NCI-H1694 (cell line): Measurements from ENCODE around the gene VAMP5.
"Not testable (repeated sequence)": the region's sequence is repeated elsewhere in the genome, so short reads cannot be mapped to it uniquely, and the experiment has no call there.

Experiments
- DNase-seq: peaks from one replicate; lab custom pipeline; 2025; lab: John Stamatoyannopoulos, UW

VAMP5 gene

DNA sequence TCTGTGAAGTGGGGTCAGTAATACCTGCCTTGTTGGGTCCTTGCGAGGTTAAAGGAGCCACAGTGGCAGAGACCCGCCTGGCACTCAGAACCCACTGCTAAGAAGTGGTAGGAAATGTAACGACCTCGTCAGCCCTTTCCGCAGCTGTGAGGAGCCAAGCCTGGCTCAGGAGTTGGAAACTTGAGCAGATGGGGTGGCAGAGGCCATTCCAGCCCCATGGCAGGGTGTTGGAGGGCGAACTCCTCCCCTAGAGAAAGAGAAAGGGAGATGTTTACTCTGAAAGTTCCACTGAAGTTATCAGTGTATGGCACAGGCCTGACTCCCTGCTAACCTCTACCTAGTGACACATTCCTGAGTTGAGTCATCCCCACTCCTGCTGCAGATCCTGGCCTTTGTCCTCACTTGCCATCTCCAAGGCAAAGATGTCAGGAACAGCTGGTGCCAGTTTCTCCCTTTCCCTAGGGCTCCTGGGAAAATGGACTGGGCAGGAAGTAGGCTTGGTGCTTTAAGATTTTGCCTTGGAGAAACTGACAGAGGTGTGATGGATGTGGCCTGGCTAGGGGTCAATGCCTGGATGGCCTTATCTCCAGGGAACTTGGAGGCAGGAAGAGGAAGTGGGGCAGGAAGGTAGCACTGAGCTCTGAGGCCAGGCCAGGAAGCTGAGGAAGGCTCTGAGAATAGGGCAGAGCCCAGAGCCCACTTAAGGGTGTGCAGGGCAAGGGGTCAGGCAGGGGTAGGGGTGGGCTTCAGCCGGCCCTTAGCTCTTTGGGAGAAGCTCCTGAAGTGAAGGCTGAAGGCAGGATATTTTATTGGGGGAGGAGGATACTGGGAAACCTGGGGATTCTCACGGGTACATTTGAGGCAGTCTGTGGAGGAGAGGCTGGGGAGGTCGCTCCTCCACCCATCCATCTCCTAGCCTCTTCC is 888 bp downstream of the VAMP5 start:
- no peak for DNase-seq

DNA sequence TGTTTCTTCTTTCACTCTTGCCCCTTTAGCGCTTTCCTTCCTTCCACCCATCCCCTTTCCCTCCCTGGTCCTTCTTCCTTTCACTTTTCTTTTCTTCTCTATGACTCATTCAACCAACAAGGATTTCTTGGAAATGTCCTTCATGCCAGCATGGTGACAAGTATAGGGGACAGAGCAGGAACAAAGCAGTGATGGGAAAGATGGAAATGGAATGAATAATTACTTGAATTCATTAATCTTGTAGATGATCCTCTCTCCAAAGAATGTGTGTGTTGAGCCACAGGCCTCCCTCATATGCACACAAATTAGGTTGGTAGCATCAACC is 1.5 kb downstream of the VAMP5 start:
- DNase-seq, result no peak

GRCh38 chr2:85588236-85588635 is 4.0 kb downstream of the VAMP5 start:
- no peak for DNase-seq

- DNase-seq, result no peak
Measured at GRCh38 chr2:85588645-85589044, 4.4 kb downstream of the VAMP5 start.

GRCh38 chr2:85589181-85589580 is 5.0 kb downstream of the VAMP5 start:
- DNase-seq, result no peak

DNA sequence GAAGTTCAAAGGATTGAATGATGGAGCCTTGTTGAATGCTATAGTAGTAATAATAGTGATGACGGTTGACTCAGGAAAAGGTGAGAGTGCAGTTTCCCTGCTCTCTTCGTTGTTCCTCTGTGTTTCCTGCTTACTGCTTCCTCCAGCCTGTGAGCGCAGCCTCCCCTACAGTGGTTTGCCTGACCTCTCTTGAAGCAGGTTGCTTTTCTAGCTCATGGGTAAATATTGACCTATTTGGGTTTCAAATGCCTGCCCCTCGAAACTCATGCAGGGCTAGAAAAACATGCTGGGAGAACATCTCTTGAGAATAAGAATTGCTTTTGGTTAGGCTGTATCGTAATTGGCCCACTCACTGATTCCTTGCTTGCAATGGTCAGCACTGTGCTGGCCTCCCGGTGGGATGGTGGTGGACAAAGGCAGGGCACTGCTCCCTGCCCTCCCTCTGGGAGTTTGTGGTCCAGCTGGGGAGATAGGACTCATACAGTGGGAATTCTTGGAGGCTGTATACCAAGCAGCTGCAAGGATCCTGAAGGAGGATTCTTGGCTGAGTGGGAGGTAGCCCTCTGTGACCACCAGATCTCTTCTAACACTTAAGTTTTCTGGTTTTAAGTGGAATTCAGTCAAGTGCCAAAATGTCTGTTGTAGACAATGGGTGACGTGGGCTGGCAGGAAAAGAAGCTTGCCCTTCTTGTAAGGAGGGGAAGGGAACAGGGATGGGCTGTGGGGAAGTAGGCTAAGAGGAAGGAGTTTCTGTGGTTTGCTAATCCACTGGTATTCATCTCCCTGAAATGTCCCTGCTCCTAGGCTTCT is 6.0 kb downstream of the VAMP5 start:
- DNase-seq, result no peak

DNA sequence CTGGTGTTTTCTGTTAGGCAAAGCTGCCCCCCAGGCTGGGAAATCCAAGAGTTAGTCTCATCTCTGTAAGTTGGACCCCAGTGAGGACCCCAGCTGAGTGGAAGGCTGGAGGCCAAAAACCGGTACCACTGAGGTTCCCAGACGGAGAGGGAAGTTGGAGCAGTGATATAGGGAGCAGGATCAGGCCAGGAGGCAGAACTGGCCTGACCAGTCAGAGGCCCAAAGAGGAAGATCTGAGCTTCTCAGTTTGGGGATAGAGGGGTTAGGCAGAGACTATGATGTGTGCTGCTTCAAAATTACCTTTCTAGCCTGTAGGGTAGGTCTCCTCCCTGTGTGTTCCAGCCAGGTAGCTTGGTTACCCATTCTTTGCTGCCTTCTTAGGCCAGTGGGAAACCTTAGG is 6.7 kb downstream of the VAMP5 start:
- DNase-seq, result no peak

- DNase-seq, result no peak
Measured at GRCh38 chr2:85591563-85591962, 7.3 kb downstream of the VAMP5 start.

GRCh38 chr2:85592299-85592698 is 8.1 kb downstream of the VAMP5 start:
- DNase-seq, result not testable (repeated sequence)

- no peak for DNase-seq
Measured at GRCh38 chr2:85593023-85593422, 8.8 kb downstream of the VAMP5 start.

DNA sequence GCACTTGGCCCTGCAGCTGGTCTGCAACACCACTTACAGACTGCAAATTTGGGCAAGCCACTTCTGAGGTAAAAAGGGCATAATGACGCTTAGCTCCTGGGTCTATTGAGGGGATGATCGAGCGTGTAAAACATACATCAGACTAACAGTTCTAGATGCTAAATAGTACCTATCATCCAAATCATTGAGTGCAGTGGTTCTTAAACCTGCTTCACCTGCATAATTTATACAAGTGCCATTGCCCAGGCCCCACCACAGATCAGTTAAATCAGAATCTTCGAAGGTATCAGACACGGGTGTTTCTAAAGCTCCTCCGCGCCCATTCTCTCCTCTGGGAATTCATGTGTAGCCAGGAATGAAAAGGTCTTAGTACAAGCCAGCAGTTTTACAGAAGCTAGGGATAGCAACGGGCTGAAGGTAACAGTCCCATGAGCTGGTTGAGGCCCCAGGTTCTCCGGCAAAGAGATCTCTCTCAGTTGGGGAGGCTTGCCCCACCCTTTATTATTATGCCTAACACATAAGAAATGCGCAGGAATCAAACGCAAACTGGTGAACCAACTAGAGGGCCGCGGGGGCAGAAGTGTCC is 10.6 kb downstream of the VAMP5 start:
- DNase-seq, result no peak

DNA sequence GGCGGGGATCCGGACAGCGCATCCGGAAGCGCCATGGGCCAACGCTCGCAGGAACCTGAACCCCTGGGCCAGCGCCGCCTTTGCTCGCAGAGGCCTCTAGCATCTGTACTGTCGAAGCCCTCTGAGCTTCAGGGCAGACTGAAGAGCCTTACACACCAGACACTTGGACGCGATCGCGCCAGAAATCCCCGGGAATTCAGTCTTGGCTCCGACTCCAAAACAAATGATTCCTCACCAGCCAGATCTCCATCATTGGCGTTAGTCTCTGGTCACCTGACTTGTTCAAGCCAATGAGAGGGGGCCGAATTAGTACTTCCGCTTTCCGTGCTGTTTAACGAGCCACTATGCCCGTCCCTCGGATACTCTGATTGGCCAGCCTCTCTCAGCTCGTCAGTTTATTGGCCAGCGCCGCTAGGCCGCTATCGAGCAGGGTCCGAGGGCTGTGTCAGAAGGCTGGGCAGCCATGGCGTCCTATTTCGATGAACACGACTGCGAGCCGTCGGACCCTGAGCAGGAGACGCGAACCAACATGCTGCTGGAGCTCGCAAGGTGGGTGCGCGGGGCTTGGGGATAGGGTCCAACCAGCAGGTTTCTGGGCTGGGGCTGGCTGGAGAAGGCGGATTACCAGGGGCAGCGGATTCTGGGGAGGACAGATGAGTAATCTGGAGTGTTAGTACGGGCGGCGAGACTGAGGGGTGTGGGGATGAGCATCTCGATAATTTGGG is 11.2 kb downstream of the VAMP5 start, which contains the start of gene RNF181:
TSS of gene RNF181 (plus strand) at position 445 of the 725 bp plus-strand sequence. CDS start at position 464, 19 bp downstream.
- peak; percentile 98 for DNase-seq

DNA sequence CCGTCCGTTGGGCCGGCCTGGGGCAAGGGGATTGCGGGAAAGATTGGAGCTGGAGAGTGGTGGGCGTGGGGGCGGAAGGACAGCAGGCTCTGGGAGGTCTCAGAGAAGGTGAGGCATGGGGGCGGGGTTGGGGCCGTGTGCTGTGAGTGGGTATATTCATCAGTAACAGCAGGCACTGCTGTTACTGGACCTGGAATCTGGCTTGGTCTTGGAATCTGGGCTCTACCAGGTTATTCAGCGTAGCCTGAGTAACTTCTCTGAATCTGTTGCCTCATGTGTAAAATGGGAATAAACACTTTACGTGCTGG is 11.7 kb downstream of the VAMP5 start:
- DNase-seq, result no peak

DNA sequence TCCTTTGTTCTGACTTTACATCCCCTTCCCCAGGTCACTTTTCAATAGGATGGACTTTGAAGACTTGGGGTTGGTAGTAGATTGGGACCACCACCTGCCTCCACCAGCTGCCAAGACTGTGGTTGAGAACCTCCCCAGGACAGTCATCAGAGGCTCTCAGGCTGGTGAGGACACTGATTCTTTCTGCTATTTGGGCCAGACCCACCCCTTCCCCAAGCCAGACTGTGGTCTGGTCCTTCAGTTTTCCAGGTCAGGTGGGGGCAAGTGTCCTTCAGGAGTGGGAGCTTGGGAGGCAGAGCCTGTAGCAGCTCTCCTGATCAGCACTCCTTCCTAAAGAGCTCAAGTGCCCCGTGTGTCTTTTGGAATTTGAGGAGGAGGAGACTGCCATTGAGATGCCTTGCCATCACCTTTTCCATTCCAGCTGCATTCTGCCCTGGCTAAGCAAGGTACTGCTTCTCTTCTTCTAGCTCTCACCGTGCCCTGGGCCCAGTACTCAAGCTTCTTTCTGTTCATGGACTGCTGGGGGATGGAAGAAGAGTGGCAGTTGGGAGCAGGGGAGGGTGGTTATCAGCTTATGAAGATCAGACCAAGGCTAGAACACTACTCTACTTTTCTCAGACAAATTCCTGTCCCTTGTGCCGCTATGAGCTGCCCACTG is 12.4 kb downstream of the VAMP5 start:
- DNase-seq, result no peak

- DNase-seq, result no peak
Measured at GRCh38 chr2:85597241-85597640, 13.0 kb downstream of the VAMP5 start.

- DNase-seq, result no peak
Measured at GRCh38 chr2:85598594-85599340, 14.5 kb downstream of the VAMP5 start.

DNA sequence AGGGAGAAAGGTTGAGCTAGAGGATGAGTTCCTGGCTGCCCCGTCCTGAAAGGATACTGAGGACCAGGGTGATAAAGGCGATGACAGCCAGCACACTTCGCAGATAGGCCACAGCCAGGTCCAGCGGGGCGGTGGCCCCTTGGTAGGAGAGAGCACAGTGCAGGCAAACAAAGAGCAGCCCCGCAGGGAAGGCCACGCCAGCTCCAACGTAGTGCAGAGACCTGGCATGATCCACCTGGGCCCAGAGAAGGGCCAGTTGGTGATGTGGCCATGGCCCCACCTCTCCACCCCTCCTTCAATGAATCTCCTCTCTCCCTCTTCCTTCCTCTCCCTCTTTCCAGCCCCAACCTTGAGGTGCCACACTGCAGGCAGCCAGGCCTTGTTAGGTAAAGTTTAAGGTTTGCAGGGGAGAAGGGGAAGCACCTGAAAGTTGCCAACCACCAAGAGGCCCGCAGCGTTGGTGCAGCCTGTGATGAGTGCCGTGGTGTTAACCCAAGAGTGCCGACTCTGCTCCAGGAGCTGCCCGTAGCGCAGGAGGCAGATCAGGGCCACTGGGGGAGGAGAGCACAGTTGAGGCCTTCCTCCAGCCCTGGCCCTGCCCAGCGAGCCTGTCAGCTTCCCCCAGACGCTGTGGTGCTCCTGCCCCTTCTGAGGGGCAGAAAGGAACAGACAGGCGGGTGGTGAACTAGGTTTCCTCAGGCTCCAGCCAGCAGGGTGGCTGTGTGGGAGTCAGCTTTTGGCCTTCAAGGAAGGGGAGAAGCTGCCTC is 15.4 kb downstream of the VAMP5 start:
- no peak for DNase-seq

DNA sequence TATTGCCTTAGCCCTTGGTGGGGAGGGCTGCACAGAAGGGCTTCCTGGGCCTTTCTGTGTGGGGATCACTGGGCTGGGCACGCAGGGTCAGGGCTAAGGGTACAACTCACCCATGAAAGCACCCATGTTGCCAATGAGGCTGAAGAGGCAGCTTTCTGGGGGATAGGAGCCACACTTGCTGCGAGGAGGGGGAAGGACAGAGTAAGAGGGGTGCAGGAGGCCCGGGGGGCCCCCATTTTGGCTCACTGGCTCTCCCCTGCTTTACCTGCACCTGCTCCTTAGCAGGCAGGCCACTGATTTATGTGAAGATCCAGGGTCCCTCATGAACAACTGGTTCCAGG is 16.0 kb downstream of the VAMP5 start:
- DNase-seq, result no peak

DNA sequence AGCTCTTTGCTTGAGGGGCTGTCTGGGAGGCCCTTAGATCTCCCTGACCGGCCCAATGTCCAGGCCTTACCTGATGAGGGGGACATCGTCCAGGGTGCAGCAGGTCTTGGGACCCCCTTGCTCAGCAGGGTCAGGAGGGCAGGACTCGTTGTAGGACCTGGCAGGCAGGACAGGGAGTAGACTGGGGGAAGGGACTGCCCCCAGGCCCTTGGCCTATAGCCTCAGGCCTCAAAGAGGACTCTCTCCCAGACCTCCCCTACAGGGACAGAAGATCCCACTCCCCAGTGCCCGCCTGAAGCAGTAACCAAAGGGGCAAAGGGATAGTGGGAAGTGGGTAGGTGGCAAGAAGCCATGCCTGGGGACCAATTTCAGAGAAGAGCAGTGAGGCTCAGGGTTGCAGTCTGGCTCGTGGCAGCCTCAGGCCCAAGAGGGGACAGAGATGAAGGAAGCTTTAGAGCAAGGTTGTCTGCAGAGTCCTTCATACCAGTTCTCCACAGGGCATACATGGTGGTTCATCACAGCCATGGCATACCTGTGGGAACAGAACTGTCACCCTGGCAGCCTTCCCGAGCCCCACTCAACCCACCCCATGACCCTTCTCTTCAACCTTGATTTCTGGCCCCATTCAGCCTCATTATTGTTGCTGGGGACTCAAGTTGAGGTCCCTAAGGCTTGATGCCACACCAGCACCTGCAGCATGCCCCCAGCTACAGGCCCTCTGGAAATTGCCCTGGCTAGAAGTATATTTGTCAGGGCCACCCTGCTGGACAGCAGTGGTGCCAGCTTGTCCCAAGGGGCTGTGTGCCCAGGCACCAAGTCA is 16.9 kb downstream of the VAMP5 start:
- no peak for DNase-seq
